Measurements from ENCODE around the gene CHMP4B. TPM values are rescaled to one million over a fixed set of nuclear protein-coding genes. Genes with fewer than 3 reads are reported as not detected.

Gene CHMP4B
- polyA plus RNA-seq, 1 of the 3 experiments (the other 2 are of a cell fraction) = 123 TPM

DNA sequence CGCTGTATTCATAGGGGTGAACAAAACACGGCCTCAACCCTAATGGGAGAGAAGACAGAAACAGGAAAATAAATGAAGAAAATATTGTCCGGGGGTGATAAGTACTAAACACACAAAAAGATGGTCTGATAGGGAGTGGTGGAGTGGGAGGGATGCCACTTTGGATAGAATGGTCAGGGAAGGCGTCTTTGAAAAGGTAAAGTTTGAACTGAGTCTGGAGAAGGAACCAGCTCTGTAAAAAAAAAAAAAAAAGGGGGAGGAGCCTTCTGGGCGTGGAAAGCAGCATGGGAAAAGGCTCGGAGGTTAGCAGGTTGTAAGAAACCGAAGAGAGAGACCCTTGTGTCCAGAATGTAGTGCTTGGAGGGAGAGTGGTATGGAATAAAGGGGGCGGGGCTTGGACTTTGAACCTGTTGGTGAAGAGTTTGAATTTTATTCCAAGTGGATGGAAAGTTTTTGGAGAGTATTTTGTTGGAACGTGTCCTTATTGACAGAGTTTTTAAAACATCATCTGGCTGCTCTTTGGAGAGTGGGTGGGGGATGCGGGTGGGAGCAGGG lies 1.8 kb downstream of the CHMP4B start:
- DNase-seq = peak; percentile 33
- peak overlapping the region; percentile 67 to 93; a peak in 3 of 4 replicates for H3K27ac ChIP-seq (ENCODE audit: low read depth in 2 of 2, low read length in 1 of 2)
- H3K9me2 ChIP-seq = no peaks in the 10 kb centered on the region
- H3K9ac ChIP-seq = peak overlapping the region; percentile 95; the same call in 1 of the 2 replicates
- peaks cover 13% of the 10 kb centered on the region for H3F3A ChIP-seq (replicated peaks; ENCODE audit: insufficient read depth)
- peak overlapping the region; percentile 97 for H3K4me2 ChIP-seq
- peaks cover 67% of the 10 kb centered on the region for H3K79me2 ChIP-seq (ENCODE audit: insufficient read depth)
- peaks cover 55% of the 10 kb centered on the region for H4K20me1 ChIP-seq (ENCODE audit: insufficient read depth)
- POLR2A ChIA-PET = no interaction called here
- no peaks in the 10 kb centered on the region for H3K27me3 ChIP-seq (ENCODE audit: insufficient read depth)
- TF ChIP-seq MXI1 (IDR thresholded peaks at IDR 0.05; ENCODE audit: low read depth, low read length) (peak; percentile 30; the same call in 1 of the 2 replicates), EP300 (IDR thresholded peaks at IDR 0.05; ENCODE audit: borderline replicate concordance in 1 of 2, low read depth in 1 of 2, low read length in 1 of 2) (no peak)
- H3K36me3 ChIP-seq (replicated peaks in 1 of 2; ENCODE audit: control insufficient read depth in 1 of 2, insufficient read depth in 2 of 2, low read length in 1 of 2) = peaks cover 3 to 4% of the 10 kb centered on the region in 2 experiments
- H2AFZ ChIP-seq (ENCODE audit: low read depth) = no peak overlapping the region; the same call in 1 of the 2 replicates
- H3K4me3 ChIP-seq (ENCODE audit: low read depth in 2 of 2, low read length in 1 of 2) = peak overlapping the region; percentile 75 to 97
- H3K4me1 ChIP-seq (ENCODE audit: control insufficient read depth in 1 of 2, insufficient read depth in 2 of 2, low read depth in 1 of 2, low read length in 1 of 2) = peaks cover 7 to 17% of the 10 kb centered on the region in 2 experiments; a peak in 2 of 4 replicates
- WGBS (ENCODE audit: low lambda C conversion rate) = 44% methylated on average over 10 of the region's 10 CpGs
- H3K9me3 ChIP-seq = no peaks in the 10 kb centered on the region
- CTCF ChIA-PET = interaction anchor here (0.6 kb wide), 1 partner anchor 292 kb away, joined by 3 read pairs; no protein-coding TSS in a partner anchor

- Histone ChIP-seq H3K36me3 (replicated peaks in 1 of 2; ENCODE audit: control insufficient read depth in 1 of 2, insufficient read depth in 2 of 2, low read length in 1 of 2) (peaks cover 3 to 4% of the 10 kb centered on the region in 2 experiments), H4K20me1 (ENCODE audit: insufficient read depth) (peaks cover 68% of the 10 kb centered on the region), H3K4me2 (peak overlapping the region; percentile 97; the same call in 1 of the 2 replicates), H3K9me3 (no peaks in the 10 kb centered on the region), H3K4me3 (ENCODE audit: low read depth in 2 of 2, low read length in 1 of 2) (no peak overlapping the region), H3K4me1 (ENCODE audit: control insufficient read depth in 1 of 2, insufficient read depth in 2 of 2, low read depth in 1 of 2, low read length in 1 of 2) (peaks cover 7 to 22% of the 10 kb centered on the region in 2 experiments; a peak in 2 of 4 replicates), H3K9ac (no peak overlapping the region), H3K27ac (ENCODE audit: low read depth in 2 of 2, low read length in 1 of 2) (no peak overlapping the region), H3K79me2 (ENCODE audit: insufficient read depth) (peaks cover 80% of the 10 kb centered on the region), H3F3A (replicated peaks; ENCODE audit: insufficient read depth) (peaks cover 13% of the 10 kb centered on the region), H3K9me2 (no peaks in the 10 kb centered on the region), H3K27me3 (ENCODE audit: insufficient read depth) (no peaks in the 10 kb centered on the region), H2AFZ (ENCODE audit: low read depth) (no peak overlapping the region)
- TF ChIP-seq EP300 (IDR thresholded peaks at IDR 0.05; ENCODE audit: borderline replicate concordance in 1 of 2, low read depth in 1 of 2, low read length in 1 of 2) (no peak), EZH2phosphoT487 (IDR thresholded peaks at IDR 0.05; ENCODE audit: borderline replicate concordance, low read depth) (no peak), TCF12 (IDR thresholded peaks at IDR 0.05) (no peak), MXI1 (IDR thresholded peaks at IDR 0.05; ENCODE audit: low read depth, low read length) (no peak), RCOR1 (IDR thresholded peaks at IDR 0.05; ENCODE audit: low read length) (no peak), RAD21 (IDR thresholded peaks at IDR 0.05; ENCODE audit: low read length) (no peak), YY1 (IDR thresholded peaks at IDR 0.05; ENCODE audit: low read depth) (no peak)
- POLR2A ChIA-PET = no interaction called here
- WGBS (ENCODE audit: low lambda C conversion rate) = 94% methylated on average over 5 of the region's 5 CpGs
- CTCF ChIA-PET = interaction anchor here (0.7 to 1.7 kb wide), 3 partner anchors 9 to 22 kb away, joined by 3 to 5 read pairs (median 3); no protein-coding TSS in a partner anchor
- DNase-seq = no peak
Measured at GRCh38 chr20:33814238-33814712, 3.1 kb downstream of the CHMP4B start.

- Histone ChIP-seq H3K4me3 (ENCODE audit: low read depth in 2 of 2, low read length in 1 of 2) (no peak overlapping the region), H3K36me3 (replicated peaks in 1 of 2; ENCODE audit: control insufficient read depth in 1 of 2, insufficient read depth in 2 of 2, low read length in 1 of 2) (peaks cover 3 to 4% of the 10 kb centered on the region in 2 experiments), H3K9ac (no peak overlapping the region), H3F3A (replicated peaks; ENCODE audit: insufficient read depth) (peaks cover 13% of the 10 kb centered on the region), H3K4me1 (ENCODE audit: control insufficient read depth in 1 of 2, insufficient read depth in 2 of 2, low read depth in 1 of 2, low read length in 1 of 2) (peaks cover 7 to 22% of the 10 kb centered on the region in 2 experiments; a peak in 2 of 4 replicates), H3K9me3 (no peaks in the 10 kb centered on the region), H3K79me2 (ENCODE audit: insufficient read depth) (peaks cover 94% of the 10 kb centered on the region), H3K27ac (ENCODE audit: low read depth in 2 of 2, low read length in 1 of 2) (no peak overlapping the region), H3K4me2 (no peak overlapping the region), H2AFZ (ENCODE audit: low read depth) (no peak overlapping the region), H3K27me3 (ENCODE audit: insufficient read depth) (no peaks in the 10 kb centered on the region), H3K9me2 (no peaks in the 10 kb centered on the region), H4K20me1 (ENCODE audit: insufficient read depth) (peaks cover 82% of the 10 kb centered on the region)
- WGBS (ENCODE audit: low lambda C conversion rate) = 98% methylated on average over 3 of the region's 3 CpGs
- no peak for DNase-seq
- ChIA-PET POLR2A (no interaction called here), CTCF (interaction anchor here (1.7 kb wide), 1 partner anchor 24 kb away, joined by 5 read pairs; no protein-coding TSS in a partner anchor)
- no peak for TF ChIP-seq NRF1 (IDR thresholded peaks at IDR 0.05; ENCODE audit: low read depth, low read length)
- TF ChIP-seq FOXM1 (IDR thresholded peaks at IDR 0.05; ENCODE audit: low read depth) = no peak
- TF ChIP-seq TEAD4 (IDR thresholded peaks at IDR 0.05; ENCODE audit: borderline replicate concordance, insufficient read depth) = no peak
- TF ChIP-seq, protein P1, sequence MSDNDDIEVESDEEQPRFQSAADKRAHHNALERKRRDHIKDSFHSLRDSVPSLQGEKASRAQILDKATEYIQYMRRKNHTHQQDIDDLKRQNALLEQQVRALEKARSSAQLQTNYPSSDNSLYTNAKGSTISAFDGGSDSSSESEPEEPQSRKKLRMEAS (IDR thresholded peaks at IDR 0.05; ENCODE audit: low read depth) = no peak
- no peak for TF ChIP-seq RAD21 (IDR thresholded peaks at IDR 0.05; ENCODE audit: low read length)
- no peak for TF ChIP-seq TCF12 (IDR thresholded peaks at IDR 0.05)
- no peak for TF ChIP-seq MEF2A (IDR thresholded peaks at IDR 0.05; ENCODE audit: borderline replicate concordance, low read depth)
- TF ChIP-seq, protein P2, sequence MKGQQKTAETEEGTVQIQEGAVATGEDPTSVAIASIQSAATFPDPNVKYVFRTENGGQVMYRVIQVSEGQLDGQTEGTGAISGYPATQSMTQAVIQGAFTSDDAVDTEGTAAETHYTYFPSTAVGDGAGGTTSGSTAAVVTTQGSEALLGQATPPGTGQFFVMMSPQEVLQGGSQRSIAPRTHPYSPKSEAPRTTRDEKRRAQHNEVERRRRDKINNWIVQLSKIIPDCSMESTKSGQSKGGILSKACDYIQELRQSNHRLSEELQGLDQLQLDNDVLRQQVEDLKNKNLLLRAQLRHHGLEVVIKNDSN (IDR thresholded peaks at IDR 0.05; ENCODE audit: borderline replicate concordance, low read depth) = no peak
- no peak for TF ChIP-seq REST (IDR thresholded peaks at IDR 0.05; ENCODE audit: low read depth, low read length)
- no peak for TF ChIP-seq PBX3 (IDR thresholded peaks at IDR 0.05)
Measured at GRCh38 chr20:33815671-33816070, 4.5 kb downstream of the CHMP4B start.

All from SK-N-SH (cell line).